ENCODE data around the gene KRTAP1-3.

DNA sequence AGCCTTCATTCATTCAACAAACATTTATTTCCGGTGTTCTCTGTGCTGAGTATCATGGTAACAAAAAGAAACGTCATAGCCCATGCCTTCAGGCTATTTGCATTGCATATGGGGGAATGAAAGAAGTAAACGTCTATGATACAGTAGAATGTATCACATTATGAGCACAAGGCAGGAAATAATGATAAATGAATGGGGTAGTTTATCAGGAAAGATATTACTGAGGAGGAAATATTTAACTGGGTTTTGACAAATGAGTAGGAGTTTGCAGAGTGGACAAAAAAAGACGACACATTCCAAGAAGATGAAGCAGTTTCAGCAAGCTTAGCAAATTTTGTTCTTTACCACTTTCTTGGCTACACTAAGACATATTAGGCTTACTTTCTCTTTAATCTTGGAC lies 48.0 kb upstream of the KRTAP1-3 start:
- TF ChIP-seq, protein P1, sequence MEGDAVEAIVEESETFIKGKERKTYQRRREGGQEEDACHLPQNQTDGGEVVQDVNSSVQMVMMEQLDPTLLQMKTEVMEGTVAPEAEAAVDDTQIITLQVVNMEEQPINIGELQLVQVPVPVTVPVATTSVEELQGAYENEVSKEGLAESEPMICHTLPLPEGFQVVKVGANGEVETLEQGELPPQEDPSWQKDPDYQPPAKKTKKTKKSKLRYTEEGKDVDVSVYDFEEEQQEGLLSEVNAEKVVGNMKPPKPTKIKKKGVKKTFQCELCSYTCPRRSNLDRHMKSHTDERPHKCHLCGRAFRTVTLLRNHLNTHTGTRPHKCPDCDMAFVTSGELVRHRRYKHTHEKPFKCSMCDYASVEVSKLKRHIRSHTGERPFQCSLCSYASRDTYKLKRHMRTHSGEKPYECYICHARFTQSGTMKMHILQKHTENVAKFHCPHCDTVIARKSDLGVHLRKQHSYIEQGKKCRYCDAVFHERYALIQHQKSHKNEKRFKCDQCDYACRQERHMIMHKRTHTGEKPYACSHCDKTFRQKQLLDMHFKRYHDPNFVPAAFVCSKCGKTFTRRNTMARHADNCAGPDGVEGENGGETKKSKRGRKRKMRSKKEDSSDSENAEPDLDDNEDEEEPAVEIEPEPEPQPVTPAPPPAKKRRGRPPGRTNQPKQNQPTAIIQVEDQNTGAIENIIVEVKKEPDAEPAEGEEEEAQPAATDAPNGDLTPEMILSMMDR (IDR thresholded peaks at IDR 0.05; ENCODE audit: low read length): no peak
- no peak for TF ChIP-seq EZH2 (optimal IDR thresholded peaks at IDR 0.05; ENCODE audit: low read depth, low read length)

Measured in MM.1S (cell line).